Prostate gland (tissue), 2 donors: Measurements from ENCODE around the gene MLPH. TPM values are rescaled to one million over a fixed set of nuclear protein-coding genes. Genes with fewer than 3 reads are reported as not detected.

ENCODE experiments used
- DNase-seq: peaks from one replicate; pipeline ENCODE4 v3.0.0-alpha.2; 2019; ENCODE audit warnings: low spot score
- H3K27ac ChIP-seq, 2 donors: fragments of 200-600 bp; sonication (generic); 2 replicates each; pipeline ENCODE4 v1.5.1; 2017 to 2019
- H3K27me3 ChIP-seq: fragments of 200-600 bp; sonication (generic); replicated peaks from 2 replicates; pipeline ENCODE4 v1.5.1; 2019; ENCODE audit not compliant: insufficient read depth
- H3K36me3 ChIP-seq, 2 donors: fragments of 200-600 bp; sonication (generic); 1 replicate in 1 of 2; 2 replicates in 1 of 2; pipeline versions ENCODE4 v1.5.1 to v1.8.1; 2017 to 2019
- H3K4me1 ChIP-seq: fragments of 200-600 bp; sonication (generic); replicated peaks from 2 replicates; pipeline ENCODE4 v1.5.1; 2019
- H3K4me3 ChIP-seq, 2 donors: fragments of 200-600 bp; sonication (generic); 2 replicates each; pipeline ENCODE4 v1.5.1; 2017 to 2019
- H3K9me3 ChIP-seq: fragments of 200-600 bp; sonication (generic); 2 replicates; pipeline ENCODE4 v1.5.1; 2017
- CTCF ChIP-seq, 4 experiments: fragments of 200-600 bp in 2 of 4; fragments of 450-650 bp in 2 of 4; sonication (generic) in 2 of 4; IDR thresholded peaks; 1 replicate in 3 of 4; 2 replicates in 1 of 4; pipeline ENCODE4 v1.5.1; 2016 to 2019; ENCODE audit warnings: antibody characterized with exemption in 4 of 4, mild to moderate bottlenecking in 2 of 4, moderate library complexity in 2 of 4
- POLR2A ChIP-seq: fragments of 450-650 bp; IDR thresholded peaks from one replicate; pipeline ENCODE4 v1.6.1; 2016; ENCODE audit warnings: antibody characterized with exemption, mild to moderate bottlenecking
- POLR2AphosphoS5 ChIP-seq: sonication (generic); formaldehyde crosslinking; IDR thresholded peaks from one replicate; pipeline ENCODE4 v1.6.1; 2017; ENCODE audit warnings: antibody characterized with exemption
- WGBS: methylation state at CpG from one replicate; pipeline ENCODE4 v1.1.5; 2018; 5-methylcytosine and 5-hydroxymethylcytosine counted together
- intact Hi-C: fragments of 100-400 bp; cut with DNase I; formaldehyde crosslinking; loops from one replicate; pipeline ENCODE4 v1.14.2; 2022
- total RNA-seq, 2 donors: library from RNA; depleted of rRNA; stranded (reverse); fragments of >200 nt; gene quantifications; one replicate each; pipeline ENCODE4 v1.1.0, GENCODE V29; 2016

Gene MLPH
- total RNA-seq, 2 donors from 2014 or later, result 371 to 393 TPM

- Histone ChIP-seq H3K4me1 (no peaks in the 10 kb centered on the region), H3K4me3 (no peak overlapping the region), H3K9me3 (no peaks in the 10 kb centered on the region), H3K27me3 (no peaks in the 10 kb centered on the region), H3K36me3 (peaks cover 6 to 9% of the 10 kb centered on the region in 2 donors), H3K27ac (no peak overlapping the region)
- intact Hi-C loops, result no loop called here
- WGBS, result 32% methylated on average over 11 of the region's 11 CpGs
- no peak for TF ChIP-seq CTCF (IDR thresholded peaks at IDR 0.05)
- no peak for TF ChIP-seq POLR2AphosphoS5
- TF ChIP-seq POLR2A, result no peak
- no peak for DNase-seq
Measured at GRCh38 chr2:237556773-237557632, 70.0 kb downstream of the MLPH start.

GRCh38 chr2:237557633-237558015 lies 70.6 kb downstream of the MLPH start:
- no peak for DNase-seq
- Histone ChIP-seq H3K9me3 (no peaks in the 10 kb centered on the region), H3K4me3 (no peak overlapping the region), H3K4me1 (no peaks in the 10 kb centered on the region), H3K36me3 (peaks cover 6 to 9% of the 10 kb centered on the region in 2 donors), H3K27ac (no peak overlapping the region), H3K27me3 (no peaks in the 10 kb centered on the region)
- 73% methylated on average over 4 of the region's 4 CpGs for WGBS
- intact Hi-C loops, result no loop called here
- TF ChIP-seq POLR2AphosphoS5 (no peak), CTCF (IDR thresholded peaks at IDR 0.05) (no peak), POLR2A (no peak)

GRCh38 chr2:237558961-237559641 lies 72.0 kb downstream of the MLPH start:
- Histone ChIP-seq H3K9me3 (no peaks in the 10 kb centered on the region), H3K27me3 (no peaks in the 10 kb centered on the region), H3K27ac (peak overlapping the region in 1 of 2 donors; percentile 41), H3K4me1 (no peaks in the 10 kb centered on the region), H3K4me3 (no peak overlapping the region), H3K36me3 (peaks cover 0 to 2% of the 10 kb centered on the region in 2 donors)
- 20% methylated on average over 22 of the region's 22 CpGs for WGBS
- TF ChIP-seq CTCF (IDR thresholded peaks at IDR 0.05), result peak in 2 of 4 experiments; percentile 13 to 18
- TF ChIP-seq POLR2A, result no peak
- TF ChIP-seq POLR2AphosphoS5, result peak; percentile 83
- intact Hi-C loops, result no loop called here
- DNase-seq, result peak; percentile 82

- 84% methylated on average over 7 of the region's 7 CpGs for WGBS
- intact Hi-C loops, result no loop called here
- Histone ChIP-seq H3K4me3 (no peak overlapping the region), H3K27ac (no peak overlapping the region), H3K4me1 (no peaks in the 10 kb centered on the region), H3K9me3 (no peaks in the 10 kb centered on the region), H3K27me3 (no peaks in the 10 kb centered on the region), H3K36me3 (no peaks in the 10 kb centered on the region)
- DNase-seq, result no peak
- no peak for TF ChIP-seq POLR2AphosphoS5
- TF ChIP-seq POLR2A, result no peak
- TF ChIP-seq CTCF (IDR thresholded peaks at IDR 0.05), result no peak
Measured at GRCh38 chr2:237561221-237561620, 74.2 kb downstream of the MLPH start.
